SH-SY5Y (cell line): ENCODE results near the gene MRGPRG.

ENCODE experiments used
- GATA2 ChIP-seq: IDR thresholded peaks from 2 replicates; pipeline ENCODE4 v1.6.1; 2011; ENCODE audit warnings: mild to moderate bottlenecking, low read depth, low read length
- GATA3 ChIP-seq: IDR thresholded peaks from 2 replicates; pipeline ENCODE4 v1.6.1; 2011; ENCODE audit warnings: low read depth, mild to moderate bottlenecking, low read length, moderate library complexity

GRCh38 chr11:3181725-3182461 lies 36.7 kb downstream of the MRGPRG start:
- no peak for TF ChIP-seq GATA2
- TF ChIP-seq GATA3: no peak
